Uterus (tissue), 2 donors: Measurements from ENCODE around the gene LMAN1L.

ENCODE experiments used
- POLR2A ChIP-seq, 2 donors: fragments of 450-650 bp; IDR thresholded peaks; one replicate each; pipeline ENCODE4 v1.6.1; 2016; ENCODE audit warnings: antibody characterized with exemption in 2 of 2, mild to moderate bottlenecking in 1 of 2, moderate library complexity in 1 of 2
- TF ChIP-seq, protein P1 (sequence below), 4 experiments: fragments of 200-600 bp in 2 of 4; fragments of 450-650 bp in 2 of 4; sonication (generic) in 2 of 4; IDR thresholded peaks; one replicate each; pipeline ENCODE4 v1.5.1; 2016 to 2019; ENCODE audit warnings: antibody characterized with exemption in 4 of 4, mild to moderate bottlenecking in 2 of 4, moderate library complexity in 1 of 4

DNA sequence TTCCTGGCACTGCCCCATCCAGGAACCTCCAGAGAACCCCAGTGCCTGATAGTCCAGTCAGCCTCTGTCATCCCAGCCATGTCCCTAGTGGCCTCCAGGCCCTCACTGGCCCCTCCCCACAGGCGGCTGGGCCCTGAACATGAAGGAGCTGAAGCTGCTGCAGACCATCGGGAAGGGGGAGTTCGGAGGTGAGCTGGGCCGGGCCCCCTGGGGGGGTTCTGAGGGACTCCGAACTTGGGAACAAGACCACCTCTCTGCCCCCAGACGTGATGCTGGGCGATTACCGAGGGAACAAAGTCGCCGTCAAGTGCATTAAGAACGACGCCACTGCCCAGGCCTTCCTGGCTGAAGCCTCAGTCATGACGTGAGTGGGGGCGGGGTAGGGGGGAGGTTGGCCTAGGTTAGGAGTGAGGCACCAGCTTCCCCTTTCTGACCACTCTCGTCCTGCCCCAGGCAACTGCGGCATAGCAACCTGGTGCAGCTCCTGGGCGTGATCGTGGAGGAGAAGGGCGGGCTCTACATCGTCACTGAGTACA is 12.0 kb upstream of the LMAN1L start:
- TF ChIP-seq POLR2A (IDR thresholded peaks at IDR 0.05), result no peak
- TF ChIP-seq, protein P1, sequence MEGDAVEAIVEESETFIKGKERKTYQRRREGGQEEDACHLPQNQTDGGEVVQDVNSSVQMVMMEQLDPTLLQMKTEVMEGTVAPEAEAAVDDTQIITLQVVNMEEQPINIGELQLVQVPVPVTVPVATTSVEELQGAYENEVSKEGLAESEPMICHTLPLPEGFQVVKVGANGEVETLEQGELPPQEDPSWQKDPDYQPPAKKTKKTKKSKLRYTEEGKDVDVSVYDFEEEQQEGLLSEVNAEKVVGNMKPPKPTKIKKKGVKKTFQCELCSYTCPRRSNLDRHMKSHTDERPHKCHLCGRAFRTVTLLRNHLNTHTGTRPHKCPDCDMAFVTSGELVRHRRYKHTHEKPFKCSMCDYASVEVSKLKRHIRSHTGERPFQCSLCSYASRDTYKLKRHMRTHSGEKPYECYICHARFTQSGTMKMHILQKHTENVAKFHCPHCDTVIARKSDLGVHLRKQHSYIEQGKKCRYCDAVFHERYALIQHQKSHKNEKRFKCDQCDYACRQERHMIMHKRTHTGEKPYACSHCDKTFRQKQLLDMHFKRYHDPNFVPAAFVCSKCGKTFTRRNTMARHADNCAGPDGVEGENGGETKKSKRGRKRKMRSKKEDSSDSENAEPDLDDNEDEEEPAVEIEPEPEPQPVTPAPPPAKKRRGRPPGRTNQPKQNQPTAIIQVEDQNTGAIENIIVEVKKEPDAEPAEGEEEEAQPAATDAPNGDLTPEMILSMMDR (IDR thresholded peaks at IDR 0.05), result no peak
